Cardiac fibroblast (primary cell): ENCODE measurements around the gene PPP2R2C.

Source experiments
- DNase-seq, 2 donors: peaks; one replicate each; pipeline versions ENCODE4 v3.0.0 to v3.0.0-alpha.2; 2010; ENCODE audit warnings: low read depth in 2 of 2
- H3K4me3 ChIP-seq, 2 donors: replicated peaks in 1 of 2; 1 replicate in 1 of 2; 2 replicates in 1 of 2; pipeline ENCODE4 v1.5.1; 2011; ENCODE audit warnings: low read depth in 2 of 2, low read length in 2 of 2, mild to moderate bottlenecking in 2 of 2, moderate library complexity in 1 of 2
- TF ChIP-seq, protein P1 (sequence below): IDR thresholded peaks from one replicate; pipeline ENCODE4 v1.5.1; 2011; ENCODE audit warnings: low read depth, mild to moderate bottlenecking, low read length, inconsistent platforms

Gene PPP2R2C

DNA sequence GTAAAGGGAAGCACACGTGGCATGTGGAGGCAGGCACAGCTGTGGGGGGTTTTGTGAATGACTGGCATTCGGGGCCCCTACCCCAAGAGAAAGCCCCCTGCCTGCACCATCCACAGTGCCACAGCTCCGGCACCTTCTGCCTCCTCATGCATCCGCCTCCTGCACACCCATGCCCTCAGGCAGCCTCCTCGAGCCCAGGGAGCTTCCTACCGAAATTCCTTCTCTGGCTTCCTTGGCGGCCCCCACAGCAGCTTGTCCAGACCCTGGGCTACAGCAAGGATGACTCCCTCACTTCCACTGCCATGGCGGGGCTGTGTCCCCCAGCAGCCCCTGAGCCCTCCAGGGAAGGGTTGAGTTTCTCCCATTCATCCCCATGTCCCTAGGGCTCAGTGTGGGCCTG is 102.9 kb downstream of the PPP2R2C start:
- DNase-seq: no peak
- no peak overlapping the region for H3K4me3 ChIP-seq
- TF ChIP-seq, protein P1, sequence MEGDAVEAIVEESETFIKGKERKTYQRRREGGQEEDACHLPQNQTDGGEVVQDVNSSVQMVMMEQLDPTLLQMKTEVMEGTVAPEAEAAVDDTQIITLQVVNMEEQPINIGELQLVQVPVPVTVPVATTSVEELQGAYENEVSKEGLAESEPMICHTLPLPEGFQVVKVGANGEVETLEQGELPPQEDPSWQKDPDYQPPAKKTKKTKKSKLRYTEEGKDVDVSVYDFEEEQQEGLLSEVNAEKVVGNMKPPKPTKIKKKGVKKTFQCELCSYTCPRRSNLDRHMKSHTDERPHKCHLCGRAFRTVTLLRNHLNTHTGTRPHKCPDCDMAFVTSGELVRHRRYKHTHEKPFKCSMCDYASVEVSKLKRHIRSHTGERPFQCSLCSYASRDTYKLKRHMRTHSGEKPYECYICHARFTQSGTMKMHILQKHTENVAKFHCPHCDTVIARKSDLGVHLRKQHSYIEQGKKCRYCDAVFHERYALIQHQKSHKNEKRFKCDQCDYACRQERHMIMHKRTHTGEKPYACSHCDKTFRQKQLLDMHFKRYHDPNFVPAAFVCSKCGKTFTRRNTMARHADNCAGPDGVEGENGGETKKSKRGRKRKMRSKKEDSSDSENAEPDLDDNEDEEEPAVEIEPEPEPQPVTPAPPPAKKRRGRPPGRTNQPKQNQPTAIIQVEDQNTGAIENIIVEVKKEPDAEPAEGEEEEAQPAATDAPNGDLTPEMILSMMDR: no peak

DNA sequence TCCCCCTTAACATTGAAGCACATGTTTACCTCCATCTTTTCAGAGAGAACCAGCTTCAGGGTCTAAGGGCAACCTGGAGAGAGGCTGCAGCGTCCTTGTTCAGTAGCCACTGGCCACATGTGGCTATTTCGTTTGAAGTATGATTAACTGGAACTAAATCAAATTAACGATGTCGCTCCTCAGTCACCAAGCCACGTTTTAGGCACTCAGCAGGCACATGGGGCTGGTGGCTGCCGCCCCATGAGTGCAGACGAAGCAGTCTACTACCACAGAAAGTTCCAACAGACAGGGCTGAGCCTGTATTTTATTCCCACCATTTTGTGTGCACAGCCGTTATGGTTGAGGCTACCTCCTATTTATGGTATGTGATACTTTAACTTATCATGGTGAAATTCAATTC is 103.4 kb downstream of the PPP2R2C start:
- TF ChIP-seq, protein P1: no peak
- DNase-seq: no peak
- no peak overlapping the region for H3K4me3 ChIP-seq

DNA sequence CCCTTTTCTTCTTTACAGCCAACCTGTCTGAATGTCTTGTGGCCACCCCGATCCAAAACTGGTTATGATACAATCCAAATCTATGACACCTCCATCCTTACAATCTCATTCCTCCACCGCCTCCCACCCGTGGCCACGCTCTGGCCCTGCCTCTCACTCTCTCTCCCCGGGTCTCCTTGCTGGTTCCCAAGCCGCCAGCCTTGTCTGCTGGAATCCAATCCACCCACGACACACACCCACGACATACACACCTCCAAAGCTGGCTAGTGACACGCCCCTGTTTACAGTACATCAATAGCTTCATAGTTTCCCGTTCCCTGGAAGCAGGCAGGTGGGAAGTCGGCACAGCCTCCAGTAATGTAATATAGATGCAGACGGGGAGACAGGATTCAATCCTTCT is 103.8 kb downstream of the PPP2R2C start:
- TF ChIP-seq, protein P1: no peak

DNA sequence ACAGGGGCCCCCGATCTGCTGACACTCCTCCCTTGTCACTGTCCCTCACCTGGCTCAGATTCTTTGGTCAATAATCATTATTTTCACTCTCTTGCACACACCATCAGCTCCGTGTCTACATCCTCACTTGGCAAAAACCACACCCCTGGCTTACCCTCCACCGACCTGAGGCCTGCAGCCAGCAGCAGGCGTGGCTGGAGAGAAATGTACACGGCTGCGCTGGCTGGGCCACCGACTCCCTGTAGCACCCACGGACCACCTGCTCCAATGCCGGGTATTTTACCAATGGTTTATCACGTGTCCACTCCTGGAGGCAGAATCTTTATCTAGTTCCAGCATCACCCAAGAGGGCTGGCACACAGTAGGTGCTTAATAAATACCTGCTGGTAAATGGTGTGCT is 104.3 kb downstream of the PPP2R2C start:
- H3K4me3 ChIP-seq: no peak overlapping the region
- TF ChIP-seq, protein P1: no peak
- DNase-seq: no peak

More for the DNA sequence above, 103.8 kb downstream of the PPP2R2C start:
- H3K4me3 ChIP-seq: no peak overlapping the region
- no peak for DNase-seq

DNA sequence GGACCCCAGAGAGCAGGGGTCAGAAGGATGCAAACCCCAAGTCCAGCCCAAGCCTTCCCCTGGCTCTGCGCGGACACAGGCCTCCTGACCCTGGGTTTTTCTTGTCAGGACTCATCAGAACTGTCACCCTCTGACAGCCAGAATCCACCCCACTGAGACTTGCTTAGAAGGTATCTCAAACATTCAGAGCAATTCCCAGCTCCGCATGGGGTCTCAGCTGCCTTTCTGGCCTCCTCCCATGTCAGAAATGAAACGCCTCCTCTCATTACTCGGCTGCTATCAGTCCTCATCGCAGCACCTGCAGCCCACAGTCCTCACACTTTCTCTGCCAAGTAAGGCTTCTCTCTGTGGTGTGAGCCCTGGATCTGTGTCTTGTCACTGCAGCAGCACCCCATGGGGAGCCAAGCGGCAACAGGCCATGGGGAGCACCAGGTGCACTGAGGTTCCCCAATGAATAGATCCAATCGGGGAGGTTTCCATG is 105.0 kb downstream of the PPP2R2C start:
- no peak for DNase-seq
- TF ChIP-seq, protein P1: no peak
- no peak overlapping the region for H3K4me3 ChIP-seq

DNA sequence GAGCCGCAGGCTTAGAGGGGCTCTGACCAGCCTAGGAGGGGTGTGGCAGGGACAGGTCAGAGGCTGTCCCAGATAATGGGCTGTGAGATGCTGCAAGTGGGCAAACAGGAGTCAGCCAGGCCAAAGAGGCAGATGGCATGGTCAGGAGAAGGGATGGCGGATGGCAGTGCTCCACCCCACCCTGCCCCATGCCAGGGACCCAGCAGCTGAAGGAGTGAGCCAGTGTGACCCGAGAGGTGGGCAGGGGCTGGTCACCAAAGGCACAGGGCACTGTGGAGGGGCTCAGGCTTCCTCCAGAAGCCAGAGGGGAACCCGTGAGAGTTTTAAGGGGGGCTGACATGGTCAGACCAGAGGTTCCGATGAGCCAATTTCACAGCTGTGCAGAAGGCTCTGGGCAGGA is 105.8 kb downstream of the PPP2R2C start:
- TF ChIP-seq, protein P1: no peak
- no peak for DNase-seq
- no peak overlapping the region for H3K4me3 ChIP-seq

DNA sequence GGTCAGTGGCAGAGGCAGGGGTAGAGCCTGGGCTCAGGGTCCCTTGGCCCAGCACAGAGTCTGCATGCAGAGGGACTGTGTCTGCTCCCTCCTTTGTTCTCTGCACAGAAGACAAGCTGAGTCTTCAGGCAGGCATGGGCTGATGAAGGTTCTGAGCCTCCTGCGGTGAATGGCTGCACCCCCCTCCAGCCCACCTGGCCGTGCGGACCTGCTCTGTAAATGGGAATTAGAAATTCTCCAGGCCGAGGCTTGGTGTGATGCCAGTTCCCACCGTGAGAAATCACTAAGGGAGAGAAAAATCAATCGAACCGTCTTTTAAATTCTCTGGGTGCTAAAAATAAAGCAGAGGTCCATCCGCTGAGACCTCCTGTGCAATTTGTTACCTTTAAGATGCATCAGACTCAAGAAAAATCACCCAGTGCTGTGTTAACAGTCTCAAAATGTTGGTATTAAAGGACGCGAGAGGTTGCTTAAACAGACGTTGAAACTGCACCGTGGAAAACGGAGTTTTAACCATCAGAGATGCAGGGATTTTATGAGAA is 106.8 kb downstream of the PPP2R2C start:
- no peak overlapping the region for H3K4me3 ChIP-seq
- TF ChIP-seq, protein P1: no peak
- DNase-seq: no peak
